PFSK-1 (cell line): Measurements from ENCODE around the gene ZNF613.

Experiments used
- TAF1 ChIP-seq: IDR thresholded peaks from 2 replicates; pipeline ENCODE4 v1.6.1; 2012; ENCODE audit warnings: low read length, control low read depth, borderline replicate concordance; ENCODE audit not compliant: insufficient read depth
- TF ChIP-seq, protein P1 (sequence below), 2 experiments: IDR thresholded peaks; 2 replicates each; pipeline versions ENCODE4 v1.6.1 to v1.8.0; 2011 to 2012; ENCODE audit warnings: low read depth in 2 of 2, low read length in 2 of 2, control low read depth in 1 of 2, inconsistent platforms in 1 of 2, mild to moderate bottlenecking in 1 of 2, moderate library complexity in 1 of 2; ENCODE audit not compliant: insufficient read depth in 1 of 2

DNA sequence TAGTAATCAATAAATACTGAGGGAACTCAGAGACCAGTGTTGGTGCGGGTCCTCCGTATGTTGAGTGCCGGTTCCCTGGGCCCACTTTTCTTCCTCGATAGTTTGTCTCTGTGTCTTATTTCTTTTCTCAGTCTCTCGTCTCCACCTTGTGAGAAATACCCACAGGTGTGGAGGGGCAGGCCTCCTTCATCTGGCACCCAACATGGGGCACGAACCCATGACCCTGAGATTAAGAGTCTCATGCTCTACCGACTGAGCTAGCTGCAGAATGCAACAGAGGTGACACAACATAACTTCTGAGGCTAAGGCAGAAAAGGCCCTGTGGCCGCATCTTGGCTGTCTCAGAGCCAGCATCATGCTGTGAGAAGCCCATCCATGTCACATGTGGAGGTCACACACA, 5.3 kb upstream of the ZNF613 start:
- TF ChIP-seq, protein P1, sequence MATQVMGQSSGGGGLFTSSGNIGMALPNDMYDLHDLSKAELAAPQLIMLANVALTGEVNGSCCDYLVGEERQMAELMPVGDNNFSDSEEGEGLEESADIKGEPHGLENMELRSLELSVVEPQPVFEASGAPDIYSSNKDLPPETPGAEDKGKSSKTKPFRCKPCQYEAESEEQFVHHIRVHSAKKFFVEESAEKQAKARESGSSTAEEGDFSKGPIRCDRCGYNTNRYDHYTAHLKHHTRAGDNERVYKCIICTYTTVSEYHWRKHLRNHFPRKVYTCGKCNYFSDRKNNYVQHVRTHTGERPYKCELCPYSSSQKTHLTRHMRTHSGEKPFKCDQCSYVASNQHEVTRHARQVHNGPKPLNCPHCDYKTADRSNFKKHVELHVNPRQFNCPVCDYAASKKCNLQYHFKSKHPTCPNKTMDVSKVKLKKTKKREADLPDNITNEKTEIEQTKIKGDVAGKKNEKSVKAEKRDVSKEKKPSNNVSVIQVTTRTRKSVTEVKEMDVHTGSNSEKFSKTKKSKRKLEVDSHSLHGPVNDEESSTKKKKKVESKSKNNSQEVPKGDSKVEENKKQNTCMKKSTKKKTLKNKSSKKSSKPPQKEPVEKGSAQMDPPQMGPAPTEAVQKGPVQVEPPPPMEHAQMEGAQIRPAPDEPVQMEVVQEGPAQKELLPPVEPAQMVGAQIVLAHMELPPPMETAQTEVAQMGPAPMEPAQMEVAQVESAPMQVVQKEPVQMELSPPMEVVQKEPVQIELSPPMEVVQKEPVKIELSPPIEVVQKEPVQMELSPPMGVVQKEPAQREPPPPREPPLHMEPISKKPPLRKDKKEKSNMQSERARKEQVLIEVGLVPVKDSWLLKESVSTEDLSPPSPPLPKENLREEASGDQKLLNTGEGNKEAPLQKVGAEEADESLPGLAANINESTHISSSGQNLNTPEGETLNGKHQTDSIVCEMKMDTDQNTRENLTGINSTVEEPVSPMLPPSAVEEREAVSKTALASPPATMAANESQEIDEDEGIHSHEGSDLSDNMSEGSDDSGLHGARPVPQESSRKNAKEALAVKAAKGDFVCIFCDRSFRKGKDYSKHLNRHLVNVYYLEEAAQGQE (IDR thresholded peaks at IDR 0.05; ENCODE audit: insufficient read depth in 1 of 2, low read depth in 2 of 2, low read length in 2 of 2) = no peak
- no peak for TF ChIP-seq TAF1
